ENCODE measurements around the gene KIAA1671.
"Not testable (repeated sequence)": the region's sequence is repeated elsewhere in the genome, so short reads cannot be mapped to it uniquely, and the experiment has no call there.

KIAA1671 gene

DNA sequence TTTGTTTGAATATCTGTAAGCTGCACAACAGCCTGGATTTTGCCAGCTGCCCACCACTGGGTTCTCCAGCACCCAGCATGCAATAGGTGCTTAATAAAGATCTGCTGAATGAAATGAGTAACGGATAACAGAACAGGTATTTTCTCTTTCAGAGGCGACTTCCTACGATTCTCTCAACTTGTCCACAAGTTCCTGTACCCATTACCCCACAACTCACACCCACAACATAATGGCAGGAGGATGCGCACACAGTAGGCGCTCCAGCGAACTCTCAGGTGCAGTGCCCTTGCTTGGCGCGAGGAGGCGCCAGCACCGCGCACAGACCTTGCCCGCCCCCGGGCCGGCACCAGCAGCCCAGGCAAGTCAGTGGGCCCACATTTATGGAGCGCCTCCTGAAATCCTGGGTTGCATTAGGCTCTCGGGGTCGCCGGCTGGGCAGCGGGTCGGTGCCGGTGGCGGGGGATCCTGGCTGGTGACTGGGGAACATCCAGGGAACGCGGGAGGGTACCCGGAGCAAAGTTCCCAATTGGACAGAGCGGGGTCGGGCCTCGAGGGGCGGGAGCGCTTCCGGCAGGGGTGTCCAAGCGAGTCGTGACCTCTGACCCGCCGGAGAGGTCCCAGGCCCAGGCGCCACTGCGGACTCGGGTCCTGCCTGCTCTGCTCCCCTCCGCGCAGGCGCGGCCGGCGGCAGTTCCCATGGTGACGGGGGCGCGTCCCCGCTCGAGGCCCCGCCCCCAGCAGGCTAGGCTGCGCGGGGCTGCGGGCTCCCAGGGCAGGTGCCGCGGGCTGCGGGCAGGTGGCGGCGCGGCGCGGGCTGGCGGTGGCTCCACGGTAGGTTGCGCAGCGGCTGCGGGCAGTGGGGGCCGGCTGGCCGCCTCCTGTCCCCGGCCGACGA, at the start of gene KIAA1671:
Gene KIAA1671 (plus strand): TSS at position 775 of the 895 bp plus-strand sequence. CDS start 75,284 bp downstream, outside the sequence.
- DNase-seq = peak; percentile 70

DNA sequence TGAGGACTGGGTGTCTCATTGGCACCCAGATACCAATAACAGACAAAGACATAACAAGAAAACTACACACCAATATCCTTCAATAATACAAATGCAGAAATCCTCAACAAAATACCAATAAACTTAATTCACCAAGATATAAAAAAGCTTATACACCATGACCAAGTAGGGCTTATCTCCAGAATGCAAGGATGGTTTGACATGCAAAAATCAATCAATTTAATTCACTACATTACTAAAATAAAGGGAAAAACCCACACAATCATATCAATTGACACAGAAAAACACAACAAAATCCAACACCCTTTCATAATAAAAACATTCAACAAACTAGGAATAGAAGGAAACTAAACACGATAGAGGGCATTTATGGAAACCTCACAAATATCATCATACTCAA, 46.6 kb upstream of the KIAA1671 start:
- DNase-seq = no peak

DNA sequence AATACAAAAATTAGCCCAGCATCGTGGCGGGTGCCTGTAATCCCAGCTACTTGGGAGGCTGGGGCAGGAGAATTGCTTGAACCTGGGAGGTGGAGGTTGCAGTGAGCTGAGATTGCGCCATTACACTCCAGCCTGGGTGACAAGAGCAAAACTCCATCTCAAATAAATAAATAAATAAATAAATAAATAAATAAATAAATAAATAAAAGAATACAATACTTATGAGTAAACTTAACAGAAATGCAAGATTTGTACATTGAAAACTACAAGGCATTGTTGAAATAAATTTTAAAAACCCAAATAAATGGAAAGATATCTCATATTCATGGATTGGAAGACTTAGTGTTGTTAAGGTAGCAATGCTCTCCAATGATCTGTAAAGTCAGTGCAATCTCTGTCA, 45.4 kb upstream of the KIAA1671 start:
- not testable (repeated sequence) for DNase-seq

DNA sequence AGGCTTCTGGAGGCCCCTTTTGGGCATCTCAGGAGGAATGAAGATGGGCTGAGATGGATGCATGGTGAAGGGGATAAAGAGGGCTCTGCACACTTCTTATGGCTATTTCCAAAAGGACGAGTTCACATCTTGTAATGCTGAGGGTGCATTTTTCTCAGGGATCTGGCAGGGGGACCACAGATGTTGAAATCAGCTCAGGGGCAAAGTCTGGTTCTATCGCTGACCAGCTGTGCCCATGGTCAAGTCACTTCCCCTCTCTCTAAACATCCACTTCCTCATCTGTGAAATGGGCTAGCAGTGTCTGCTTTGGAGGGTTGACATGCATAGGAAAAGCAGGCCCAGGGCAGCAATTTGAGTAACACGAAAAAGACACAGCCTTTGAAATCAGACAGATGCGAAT, 32.5 kb upstream of the KIAA1671 start:
- no peak for DNase-seq

DNA sequence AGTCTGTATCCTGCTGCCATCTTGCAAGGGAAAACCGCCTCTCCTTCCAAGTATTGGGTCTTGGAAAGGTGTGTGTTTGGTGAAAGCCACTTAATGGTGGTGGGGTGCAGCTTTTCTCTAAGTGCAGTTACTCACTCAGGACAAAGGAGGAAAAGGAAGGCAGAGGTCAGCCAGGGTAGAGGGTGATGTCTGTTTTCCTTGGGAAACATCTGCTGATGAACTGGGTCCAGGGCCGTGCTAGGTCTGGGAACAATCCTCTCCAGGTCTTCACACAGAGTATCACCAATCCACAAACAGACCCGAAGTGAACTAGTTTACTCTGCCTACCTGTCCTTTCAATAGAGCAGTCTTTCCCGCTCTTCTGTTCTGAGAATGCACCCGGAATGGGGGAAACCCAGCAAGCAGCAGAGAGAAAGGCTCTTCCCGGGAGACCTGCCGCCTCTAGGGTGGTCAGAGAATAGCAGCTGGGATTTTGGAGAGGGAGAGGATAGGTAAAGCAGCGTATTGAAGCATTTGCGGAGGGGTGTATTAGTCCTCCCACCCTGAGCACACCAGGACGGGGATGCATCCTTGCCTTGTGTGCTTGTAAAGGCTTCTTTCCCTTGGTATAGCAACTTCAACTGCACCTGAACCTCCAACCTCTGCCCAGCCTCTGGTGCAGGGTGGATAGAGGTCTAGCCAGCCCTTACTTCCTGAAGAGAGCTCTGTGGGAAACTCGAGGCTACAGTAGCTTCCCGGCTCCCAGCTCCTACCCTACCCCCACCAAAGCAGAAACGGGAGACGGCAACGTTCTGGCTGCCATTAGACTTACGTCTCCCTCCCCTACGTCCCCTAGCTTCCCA, 26.7 kb upstream of the KIAA1671 start:
- DNase-seq = no peak

DNA sequence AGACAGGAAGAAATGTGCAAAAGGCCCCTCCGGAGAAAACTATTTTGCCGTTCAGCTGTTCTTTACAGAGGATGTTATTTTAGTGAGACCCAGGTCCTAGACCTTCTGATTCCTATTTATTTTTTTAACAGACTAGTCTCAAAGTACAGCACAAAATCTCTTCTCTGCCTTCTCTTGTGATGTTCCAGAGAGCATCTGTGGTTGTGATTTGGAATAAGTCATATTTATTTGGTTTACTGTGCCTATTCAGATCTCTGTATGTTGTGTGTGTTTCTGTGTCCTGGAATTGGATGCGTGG, 26.1 kb upstream of the KIAA1671 start:
- DNase-seq = no peak

DNA sequence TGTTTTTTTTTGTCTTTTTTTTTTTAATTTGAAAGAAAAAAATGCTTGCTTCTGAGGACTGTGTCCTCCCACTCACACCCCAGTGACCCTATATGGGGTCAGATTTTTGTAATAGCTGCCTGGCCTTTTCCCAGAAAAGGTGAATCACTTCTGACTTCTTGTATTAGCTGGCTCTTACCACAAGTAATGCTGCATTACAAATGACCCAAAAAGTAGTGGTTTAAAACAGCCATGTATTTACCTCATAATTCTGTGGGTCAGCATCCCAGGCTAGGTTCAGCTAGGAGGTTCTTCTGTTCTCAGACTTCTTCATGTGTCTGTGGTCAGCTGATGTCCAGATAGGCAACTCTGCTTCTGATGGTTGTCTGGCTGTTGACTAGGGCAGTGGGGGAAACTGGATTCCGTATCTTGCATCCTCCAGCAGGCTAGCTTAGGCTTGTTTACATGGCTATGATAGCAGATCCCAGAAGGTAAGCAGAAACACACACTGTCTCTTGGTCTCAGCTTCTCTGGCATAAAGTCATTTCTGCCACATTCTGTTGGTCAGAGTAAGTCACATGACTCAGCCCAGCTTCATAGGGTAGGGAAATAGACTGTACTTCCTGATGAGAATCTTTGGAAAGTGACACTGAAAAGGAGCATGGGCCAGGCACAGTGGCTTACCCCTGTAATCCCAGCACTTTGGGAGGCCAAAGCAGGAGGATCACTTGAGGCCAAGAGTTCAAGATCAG, 25.5 kb upstream of the KIAA1671 start:
- DNase-seq = no peak

DNA sequence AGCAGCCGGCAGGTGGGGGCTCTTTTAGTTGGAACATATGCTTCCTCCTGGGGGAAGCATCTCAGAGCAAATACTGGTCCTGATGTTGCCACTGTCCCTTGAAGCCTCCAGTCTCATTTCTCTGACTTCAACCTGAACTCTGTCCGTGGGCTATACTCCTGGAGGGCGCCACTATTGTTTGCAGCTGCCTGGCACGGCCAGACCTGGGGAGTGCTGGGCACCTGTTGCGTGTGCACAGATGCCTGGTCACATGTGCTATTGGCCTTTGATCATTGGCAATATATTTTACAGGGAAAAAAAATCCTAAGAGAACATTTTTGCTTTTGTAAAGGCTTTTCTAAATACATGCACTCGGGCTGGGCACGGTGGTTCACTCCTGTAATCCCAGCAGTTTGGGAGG, 24.2 kb upstream of the KIAA1671 start:
- no peak for DNase-seq

DNA sequence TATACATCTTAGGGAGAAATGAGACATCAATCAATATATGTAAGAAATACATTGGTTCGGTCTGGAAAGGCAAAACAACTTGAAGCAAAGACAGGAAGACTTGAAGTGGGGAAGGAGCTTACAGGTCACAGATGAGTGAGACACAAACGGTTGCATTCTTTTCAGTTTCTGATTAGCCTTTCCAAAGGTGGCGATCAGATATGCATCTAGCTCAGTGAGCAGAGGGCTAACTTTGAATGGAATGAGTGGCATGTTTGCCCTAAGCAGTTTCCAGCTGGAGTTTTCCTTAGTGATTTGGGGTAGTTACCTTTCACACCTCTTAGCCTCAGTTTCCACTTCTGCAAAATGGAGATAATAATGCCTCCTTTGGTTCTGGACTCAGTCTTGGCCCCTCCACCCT, 21.8 kb upstream of the KIAA1671 start:
- DNase-seq = no peak

DNA sequence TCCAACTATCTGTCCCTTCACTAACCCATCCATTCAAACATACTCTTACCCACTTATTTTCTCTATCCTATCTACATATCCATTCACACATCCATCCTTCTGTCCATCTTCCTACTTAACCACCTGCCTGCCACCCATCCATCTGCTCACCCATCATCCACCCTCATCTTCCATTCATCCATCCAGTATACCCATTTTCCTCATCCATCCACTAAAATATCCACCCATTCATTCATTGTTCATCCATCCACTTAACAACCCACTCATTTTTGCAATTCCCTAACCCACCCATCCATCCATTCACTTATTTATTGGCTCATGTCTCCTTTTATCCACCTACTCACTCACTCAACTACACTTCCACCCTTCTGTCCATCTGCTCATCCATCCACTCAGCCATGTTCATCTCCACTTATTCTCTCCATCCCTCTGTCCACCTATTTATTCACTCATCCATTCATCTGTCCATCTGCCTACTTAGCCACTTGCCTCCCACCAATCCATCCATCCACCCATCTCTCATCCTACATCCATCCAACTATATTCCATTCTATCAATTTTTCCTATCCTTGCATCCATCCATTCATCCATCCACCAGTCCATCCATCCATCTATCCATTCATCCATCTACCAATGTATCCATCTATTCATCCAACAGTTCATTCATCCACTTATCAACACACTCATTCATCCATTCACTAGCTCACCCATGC, 16.6 kb upstream of the KIAA1671 start:
- DNase-seq = no peak

DNA sequence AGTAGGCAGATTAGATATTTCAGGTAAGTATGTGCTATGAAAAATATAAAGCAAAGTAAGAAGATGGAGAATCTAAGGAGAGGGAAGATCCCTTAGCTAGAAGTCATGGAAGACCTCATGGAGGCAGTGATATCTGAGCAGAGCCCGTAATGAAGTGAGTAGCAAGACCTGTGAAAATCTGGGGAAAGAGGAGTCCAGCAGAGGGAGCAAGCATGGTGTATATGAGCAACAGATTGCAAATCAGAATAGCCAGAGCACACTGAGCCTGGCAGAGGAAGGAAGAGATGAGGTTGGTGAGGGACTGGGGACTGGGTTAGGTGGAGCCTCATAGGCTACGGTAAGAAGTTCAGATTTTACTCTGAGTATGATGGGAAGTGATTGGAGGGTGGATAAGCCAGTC, 15.4 kb upstream of the KIAA1671 start:
- no peak for DNase-seq

DNA sequence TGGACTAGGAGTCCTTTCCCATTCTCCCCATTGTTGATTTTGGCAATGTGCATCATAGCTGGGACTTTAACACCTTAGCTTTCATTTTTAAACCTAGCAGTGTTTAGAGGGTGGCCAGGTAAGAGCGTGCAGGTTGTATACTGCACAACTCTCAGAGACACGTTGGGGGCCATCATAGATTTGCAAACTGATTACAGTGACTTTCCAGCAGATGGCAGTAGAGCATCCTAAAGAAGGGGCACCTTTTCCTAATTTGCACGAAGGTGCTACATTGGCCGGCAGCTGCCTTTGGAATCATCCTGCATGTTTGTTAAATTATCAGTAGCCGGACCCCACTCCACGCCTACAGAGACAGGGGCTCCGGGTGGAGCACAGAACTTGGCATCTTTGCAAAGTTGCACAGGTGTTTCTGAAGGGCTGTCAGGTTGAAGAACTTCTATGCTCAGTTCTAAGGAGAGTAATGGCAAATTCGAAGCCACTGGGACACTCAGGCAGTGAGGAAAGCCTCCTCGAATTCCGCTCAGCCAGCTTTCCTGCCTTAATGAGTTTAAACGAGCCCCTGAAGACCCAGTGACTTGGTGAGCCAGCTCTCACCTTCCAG, 13.7 kb upstream of the KIAA1671 start:
- peak; percentile 52 for DNase-seq

DNA sequence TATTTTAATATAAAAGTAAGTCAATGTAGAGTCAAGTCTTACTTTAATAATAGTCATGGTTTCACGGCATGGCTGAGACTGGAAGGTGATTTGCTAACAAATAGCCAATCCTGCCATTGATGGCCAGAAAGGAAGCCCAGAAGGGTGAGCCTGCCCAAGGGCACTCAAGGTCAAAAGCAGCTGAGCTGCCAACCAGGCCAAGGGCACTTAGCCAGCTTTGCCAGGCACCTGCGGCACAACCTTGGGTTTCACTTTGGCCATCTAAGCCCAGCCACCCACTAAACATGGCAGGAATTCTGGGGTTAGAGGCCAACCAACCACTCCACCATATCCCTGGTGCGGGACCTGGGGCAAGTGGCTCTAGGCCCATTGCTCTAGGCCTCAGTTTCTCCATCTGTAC, 10.2 kb upstream of the KIAA1671 start:
- DNase-seq = no peak

DNA sequence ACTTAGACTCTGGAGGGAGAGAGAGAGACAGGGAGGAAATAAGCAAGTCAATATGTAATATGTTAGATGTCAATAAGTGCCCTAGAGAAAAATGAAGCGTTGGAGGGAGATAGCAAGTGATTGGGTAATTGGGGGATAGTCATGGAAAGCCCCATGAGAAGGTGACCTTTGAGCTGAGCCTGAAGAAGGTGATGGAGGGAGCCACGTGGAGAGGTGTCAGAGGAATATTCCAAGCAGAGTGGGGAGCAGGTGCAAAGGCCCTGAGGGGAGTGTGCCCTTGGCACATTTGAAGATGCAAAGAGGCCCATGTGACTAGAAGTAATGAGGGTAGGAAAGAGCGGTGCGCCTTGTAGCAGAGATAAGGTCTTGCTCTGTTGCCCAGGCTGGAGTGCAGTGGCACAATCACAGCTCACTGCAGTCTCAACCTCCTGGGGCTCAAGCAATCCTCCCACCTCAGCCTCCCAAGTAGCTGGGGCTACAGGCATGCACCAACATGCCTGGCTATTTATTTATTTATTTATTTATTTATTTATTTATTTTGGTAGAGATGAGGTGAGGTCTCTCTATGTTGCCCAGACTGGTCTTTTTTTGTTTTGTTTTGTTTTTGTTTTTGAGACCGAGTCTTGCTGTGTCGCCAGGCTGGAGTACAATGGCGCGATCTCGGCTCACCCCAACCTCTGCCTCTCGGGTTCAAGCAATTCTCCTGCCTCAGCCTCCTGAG, 8.1 kb upstream of the KIAA1671 start:
- no peak for DNase-seq

DNA sequence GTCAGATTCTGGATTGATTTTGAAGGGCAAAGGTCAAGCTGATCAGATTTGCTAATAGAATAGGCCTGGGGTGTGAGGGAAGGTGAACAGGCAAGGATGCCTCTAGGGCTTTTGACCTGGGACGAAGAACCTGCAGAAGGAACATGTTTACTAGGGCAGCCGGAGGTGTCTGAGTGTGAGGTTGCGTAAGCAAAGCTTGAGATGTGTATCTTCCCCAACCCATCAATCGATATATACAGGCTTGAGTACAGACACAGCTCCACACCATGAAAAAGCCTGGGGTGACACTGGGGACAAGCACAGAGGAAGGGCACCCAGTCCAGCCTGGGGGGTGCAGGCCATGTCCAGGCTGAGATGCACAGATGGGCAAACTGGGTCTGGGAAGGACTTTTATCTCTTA, 7.1 kb upstream of the KIAA1671 start:
- no peak for DNase-seq

DNA sequence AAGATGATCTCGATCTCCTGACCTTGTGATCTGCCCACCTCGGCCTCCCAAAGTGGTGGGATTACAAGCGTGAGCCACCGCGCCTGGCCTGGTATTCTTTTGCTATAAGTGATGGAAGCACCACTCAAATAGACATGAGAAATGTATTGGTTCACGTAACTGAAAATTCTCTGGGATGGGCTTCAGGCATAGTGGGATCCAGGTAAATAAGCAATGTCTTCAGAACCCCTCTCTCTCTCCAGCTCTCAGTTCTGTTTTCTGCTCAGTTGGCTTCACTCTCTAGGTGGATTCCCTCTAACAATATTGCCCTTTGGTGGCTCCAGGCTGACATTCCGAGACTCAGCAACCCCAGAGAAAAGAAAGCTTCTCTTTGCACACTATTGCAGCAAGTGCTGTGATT, 5.1 kb upstream of the KIAA1671 start:
- DNase-seq = no peak

DNA sequence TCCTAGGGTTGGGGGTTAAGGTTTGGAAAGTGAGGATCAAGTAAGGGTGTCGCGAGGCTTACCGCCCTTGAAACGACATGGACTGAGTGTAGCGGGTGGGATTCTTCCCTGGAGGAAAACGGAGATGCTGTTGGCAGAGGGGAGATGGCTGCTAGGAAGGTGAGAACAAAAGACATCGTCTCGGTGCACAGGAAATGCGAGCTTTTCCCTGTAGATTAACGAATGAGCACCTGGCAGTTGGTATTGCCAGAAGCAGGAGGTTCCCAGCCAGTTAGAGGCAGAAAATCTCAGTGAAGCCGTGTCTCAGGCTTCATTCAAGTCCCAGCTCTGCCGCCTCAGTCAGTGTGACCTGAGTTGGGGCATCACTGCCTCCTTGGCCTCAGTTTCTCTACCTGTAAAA, 4.6 kb upstream of the KIAA1671 start:
- DNase-seq = no peak

DNA sequence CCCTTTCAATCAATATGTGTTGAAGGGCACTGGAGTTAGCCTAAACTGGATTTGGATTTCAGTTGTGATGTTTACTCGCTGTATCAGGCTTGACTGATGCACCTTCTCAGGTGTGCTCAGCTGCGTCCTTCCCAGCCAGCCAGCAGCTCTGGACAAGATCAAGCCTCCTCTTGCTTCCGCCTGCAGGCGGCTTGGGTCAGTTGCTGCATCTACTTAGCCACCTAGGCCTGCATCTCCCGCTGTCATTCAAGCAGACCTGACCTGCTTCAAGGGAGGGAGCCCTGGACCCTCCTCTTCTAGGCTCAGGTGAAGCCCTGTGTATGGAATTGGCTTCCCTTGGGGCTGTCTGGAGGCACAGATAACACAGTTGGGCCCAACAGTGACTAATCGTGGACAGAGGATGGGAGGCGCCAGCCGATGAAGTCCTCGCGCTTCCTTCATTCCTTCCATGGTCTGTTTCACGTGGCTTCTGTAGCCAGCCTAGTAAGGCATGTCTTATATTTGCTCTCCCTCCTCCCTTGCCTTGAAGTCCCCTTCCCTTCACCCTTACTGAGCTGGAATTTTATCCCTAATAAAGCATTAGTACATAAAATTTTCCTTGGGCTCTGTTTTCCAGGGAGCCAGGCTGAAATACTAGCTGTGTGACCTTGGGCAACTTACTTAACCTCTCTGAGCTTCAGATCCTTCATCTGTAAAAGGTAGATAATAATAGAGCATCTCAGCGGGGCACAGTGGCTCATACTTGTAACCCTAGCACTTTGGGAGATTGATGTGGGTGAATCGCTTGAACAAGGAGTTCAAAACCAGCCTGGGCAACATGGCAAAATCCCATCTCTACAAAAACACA, 3.9 kb upstream of the KIAA1671 start:
- no peak for DNase-seq

DNA sequence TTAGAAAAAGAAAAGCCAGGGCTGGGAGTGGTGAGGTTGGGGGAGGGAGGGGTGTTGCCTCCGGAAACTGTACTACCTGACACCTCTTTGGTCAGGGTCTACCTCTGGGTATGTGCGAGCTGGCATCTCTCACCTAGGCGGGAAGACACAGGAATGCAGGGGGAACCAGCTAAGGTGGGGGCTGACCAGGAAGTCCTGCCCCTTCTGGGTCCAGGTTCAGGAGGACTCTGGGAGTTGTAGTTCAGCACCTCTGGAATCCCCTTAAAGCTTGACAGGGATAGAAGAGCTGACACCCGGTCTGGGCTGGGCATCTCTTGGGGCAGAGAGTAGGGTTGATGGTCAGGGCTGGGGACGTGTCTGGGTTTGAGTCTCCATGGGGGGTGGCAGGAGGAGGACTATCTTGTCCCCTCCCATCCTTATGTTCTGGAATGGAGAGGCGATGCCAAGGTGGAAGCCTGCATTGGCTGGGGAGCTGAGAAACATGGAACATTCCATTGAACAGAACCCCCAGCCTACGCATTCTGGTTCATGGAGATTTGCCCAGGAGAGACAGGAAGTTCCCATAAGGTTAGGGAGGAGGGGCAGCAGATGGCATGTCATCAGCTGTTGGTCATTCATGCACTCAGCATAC, 2.1 kb upstream of the KIAA1671 start:
- no peak for DNase-seq

DNA sequence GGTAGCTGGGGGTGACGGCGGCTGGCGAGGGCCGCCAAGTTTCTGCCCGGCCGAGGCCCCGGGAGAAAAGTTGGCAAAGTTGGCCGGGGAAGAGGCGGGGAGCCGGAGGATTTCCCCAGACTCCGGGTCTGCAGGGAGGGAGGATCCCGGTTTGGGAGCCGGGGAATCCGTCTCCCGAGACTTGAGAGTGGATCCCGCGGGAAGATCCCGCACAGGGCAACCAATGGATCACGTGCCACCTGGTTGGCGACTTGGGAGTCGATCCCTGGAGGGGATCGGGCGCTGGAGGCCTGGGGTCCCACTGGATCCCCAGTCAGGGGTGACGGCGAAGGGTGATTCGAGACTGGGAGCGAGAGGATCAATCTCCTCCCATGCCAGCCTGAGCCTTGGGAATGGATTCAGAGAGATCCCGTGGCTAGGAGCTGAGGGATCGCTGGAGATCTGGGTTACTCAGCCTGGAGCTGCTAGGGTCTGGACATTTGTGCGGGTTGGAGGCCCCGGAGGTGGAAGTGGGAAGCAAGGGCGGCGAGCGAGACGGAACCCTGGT, 394 bp downstream of the KIAA1671 start:
- peak; percentile 33 for DNase-seq

Data from NCI-H1092 (cell line).